PC-3 (cell line): ENCODE data around the gene SPTA1. TPM values are rescaled to one million over a fixed set of nuclear protein-coding genes. Genes with fewer than 3 reads are reported as not detected.

Experiments
- ATAC-seq: fragments of 200-7000 bp; cut with Tn5 transposase; 2 replicates; pipeline ENCODE4 v1.9.1; 2020; ENCODE audit warnings: mild to moderate bottlenecking, moderate library complexity
- BruUV-seq: library from RNA; stranded (reverse); fragments of 400-500 nt; replicated peaks from 2 replicates; lab custom pipeline; 2021; lab: Mats Ljungman, UMichigan
- CTCF ChIA-PET: fragments of 300-600 bp; sonication (Branson Sonifier 250); formaldehyde crosslinking; loops from one replicate; lab custom pipeline; 2022; ENCODE audit warnings: antibody characterized with exemption; lab: Charles Lee
- POLR2A ChIA-PET: fragments of 300-600 bp; sonication (Branson Sonifier 250); formaldehyde crosslinking; loops from one replicate; lab custom pipeline; 2022; ENCODE audit warnings: antibody characterized with exemption; ENCODE audit not compliant: unreplicated experiment; lab: Charles Lee
- DNase-seq: peaks from one replicate; pipeline ENCODE4 v3.0.0-alpha.2; 2015
- H2AFZ ChIP-seq: fragments of 300-600 bp; sonication (generic); 2 replicates; pipeline ENCODE4 v1.6.0; 2016; ENCODE audit warnings: antibody characterized with exemption, low read length
- H3F3A ChIP-seq: fragments of 300-600 bp; sonication (generic); one replicate; pipeline ENCODE4 v1.6.0; 2017; ENCODE audit warnings: antibody characterized with exemption, low read length, control low read depth, mild to moderate bottlenecking; ENCODE audit not compliant: unreplicated experiment
- H3K27ac ChIP-seq: fragments of 300-600 bp; sonication (generic); 2 replicates; pipeline ENCODE4 v1.5.1; 2016; ENCODE audit warnings: mild to moderate bottlenecking, low read length
- H3K27me3 ChIP-seq: fragments of 300-600 bp; sonication (generic); 2 replicates; pipeline ENCODE4 v1.6.1; 2016; ENCODE audit warnings: low read length, mixed read lengths
- H3K36me3 ChIP-seq: fragments of 300-600 bp; sonication (generic); 2 replicates; pipeline ENCODE4 v1.6.1; 2016; ENCODE audit warnings: low read depth, mixed run types, low read length, mixed read lengths
- H3K4me1 ChIP-seq: fragments of 300-600 bp; sonication (generic); 2 replicates; pipeline ENCODE4 v1.5.1; 2016; ENCODE audit warnings: low read length; ENCODE audit not compliant: insufficient read depth
- H3K4me2 ChIP-seq: fragments of 300-600 bp; sonication (generic); 2 replicates; pipeline ENCODE4 v1.6.0; 2016; ENCODE audit warnings: low read length
- H3K4me3 ChIP-seq: fragments of 300-600 bp; sonication (generic); 2 replicates; pipeline ENCODE4 v1.5.1; 2016; ENCODE audit warnings: mild to moderate bottlenecking, low read length, mixed read lengths
- H3K79me2 ChIP-seq: fragments of 300-600 bp; sonication (generic); 2 replicates; pipeline ENCODE4 v1.6.1; 2017; ENCODE audit warnings: low read length, mixed read lengths
- H3K9ac ChIP-seq: fragments of 300-600 bp; sonication (generic); 2 replicates; pipeline ENCODE4 v1.6.0; 2016; ENCODE audit warnings: mild to moderate bottlenecking, low read length
- H3K9me2 ChIP-seq: fragments of 300-600 bp; sonication (generic); replicated peaks from 2 replicates; pipeline ENCODE4 v1.6.1; 2016; ENCODE audit warnings: mixed run types, low read length, mixed read lengths
- H3K9me3 ChIP-seq: fragments of 300-600 bp; sonication (generic); 2 replicates; pipeline ENCODE4 v1.6.1; 2016; ENCODE audit warnings: low read length, mixed read lengths
- H4K20me1 ChIP-seq: fragments of 300-600 bp; sonication (generic); 2 replicates; pipeline ENCODE4 v1.6.1; 2016; ENCODE audit warnings: low read length, mixed read lengths
- CTCF ChIP-seq: fragments of 300-600 bp; sonication (generic); conservative IDR thresholded peaks from 2 replicates; pipeline ENCODE4 v1.5.1; 2017; ENCODE audit warnings: antibody characterized with exemption, low read depth, mild to moderate bottlenecking, low read length
- EZH2 ChIP-seq: fragments of 300-600 bp; sonication (generic); IDR thresholded peaks from one replicate; pipeline ENCODE4 v1.6.1; 2017; ENCODE audit warnings: antibody characterized with exemption, mild to moderate bottlenecking, low read length; ENCODE audit not compliant: unreplicated experiment
- EZH2phosphoT487 ChIP-seq: fragments of 300-600 bp; sonication (generic); IDR thresholded peaks from 2 replicates; pipeline ENCODE4 v1.6.1; 2018; ENCODE audit warnings: mild to moderate bottlenecking, antibody characterized with exemption, low read length, borderline replicate concordance
- intact Hi-C: fragments of 100-400 bp; cut with micrococcal nuclease; formaldehyde crosslinking; loops from 2 replicates; pipeline ENCODE4 v1.9.0; 2023
- total RNA-seq: library from RNA; depleted of rRNA; stranded (reverse); fragments of >200 nt; gene quantifications from 2 replicates; pipeline ENCODE4 v1.2.3, GENCODE V29; 2014

SPTA1 gene
- total RNA-seq, 1 experiment from 2014 or later = not detected

GRCh38 chr1:158714754-158715153 is 28.2 kb upstream of the SPTA1 start:
- H3F3A ChIP-seq = no peaks in the 10 kb centered on the region
- BruUV-seq = no TSS peak
- H3K36me3 ChIP-seq = no peaks in the 10 kb centered on the region
- TF ChIP-seq EZH2phosphoT487 (no peak), EZH2 (no peak), CTCF (no peak)
- H3K4me3 ChIP-seq = no peak overlapping the region
- H2AFZ ChIP-seq = no peak overlapping the region
- POLR2A ChIA-PET = no interaction called here
- intact Hi-C loops = no loop called here
- no peaks in the 10 kb centered on the region for H3K9me2 ChIP-seq
- no peak for DNase-seq
- no peak overlapping the region for H3K9ac ChIP-seq
- no peaks in the 10 kb centered on the region; the same call in 1 of the 2 replicates for H3K9me3 ChIP-seq
- H3K27me3 ChIP-seq = peaks cover 23% of the 10 kb centered on the region
- no peaks in the 10 kb centered on the region for H3K79me2 ChIP-seq
- no peak for ATAC-seq
- H3K4me2 ChIP-seq = no peak overlapping the region
- CTCF ChIA-PET = no interaction called here
- no peaks in the 10 kb centered on the region for H3K4me1 ChIP-seq
- H4K20me1 ChIP-seq = no peaks in the 10 kb centered on the region
- H3K27ac ChIP-seq = no peak overlapping the region

GRCh38 chr1:158711098-158711497 is 24.6 kb upstream of the SPTA1 start:
- Histone ChIP-seq H3K4me3 (no peak overlapping the region), H3K9me2 (no peaks in the 10 kb centered on the region), H3K9ac (no peak overlapping the region), H4K20me1 (no peaks in the 10 kb centered on the region), H3F3A (no peaks in the 10 kb centered on the region), H3K9me3 (no peaks in the 10 kb centered on the region), H3K27me3 (peaks cover 19% of the 10 kb centered on the region), H3K4me2 (no peak overlapping the region), H3K27ac (no peak overlapping the region), H2AFZ (no peak overlapping the region), H3K79me2 (no peaks in the 10 kb centered on the region), H3K36me3 (no peaks in the 10 kb centered on the region), H3K4me1 (no peaks in the 10 kb centered on the region)
- intact Hi-C loops = no loop called here
- BruUV-seq = no TSS peak
- ATAC-seq (no peak), DNase-seq (no peak)
- TF ChIP-seq EZH2phosphoT487 = no peak
- no peak for TF ChIP-seq EZH2
- no peak for TF ChIP-seq CTCF
- POLR2A ChIA-PET = no interaction called here
- CTCF ChIA-PET = no interaction called here

- intact Hi-C loops = no loop called here
- H3K9me2 ChIP-seq = no peaks in the 10 kb centered on the region
- ATAC-seq = no peak
- H3K79me2 ChIP-seq = no peaks in the 10 kb centered on the region
- peaks cover 19% of the 10 kb centered on the region for H3K27me3 ChIP-seq
- no peaks in the 10 kb centered on the region for H3K9me3 ChIP-seq
- H3K9ac ChIP-seq = no peak overlapping the region
- H3K4me1 ChIP-seq = no peaks in the 10 kb centered on the region
- ChIA-PET CTCF (no interaction called here), POLR2A (no interaction called here)
- no peaks in the 10 kb centered on the region for H4K20me1 ChIP-seq
- H3K4me3 ChIP-seq = no peak overlapping the region
- H3K4me2 ChIP-seq = no peak overlapping the region
- TF ChIP-seq EZH2phosphoT487 = no peak
- TF ChIP-seq CTCF = no peak
- no peak for TF ChIP-seq EZH2
- H3K27ac ChIP-seq = no peak overlapping the region
- no peaks in the 10 kb centered on the region for H3K36me3 ChIP-seq
- no peak for DNase-seq
- no peak overlapping the region for H2AFZ ChIP-seq
- H3F3A ChIP-seq = no peaks in the 10 kb centered on the region
- no TSS peak for BruUV-seq
Measured at GRCh38 chr1:158706096-158706495, 19.6 kb upstream of the SPTA1 start.
